Esophagus muscularis mucosa (tissue), 4 donors: Measurements from ENCODE around the gene ULK4. TPM values are rescaled to one million over a fixed set of nuclear protein-coding genes. Genes with fewer than 3 reads are reported as not detected.

Source experiments
- DNase-seq: peaks from one replicate; pipeline ENCODE4 v3.0.0-alpha.2; 2017; ENCODE audit errors: extremely low spot score
- H3K27ac ChIP-seq, 4 donors: fragments of 200-600 bp; sonication (generic); replicated peaks in 1 of 4; 1 replicate in 3 of 4; 2 replicates in 1 of 4; pipeline ENCODE4 v1.5.1; 2016 to 2019; ENCODE audit warnings: mild to moderate bottlenecking in 1 of 4
- H3K27me3 ChIP-seq, 4 donors: fragments of 200-600 bp; sonication (generic); one replicate each; pipeline versions ENCODE4 v1.5.1 to v1.6.0; 2016 to 2019
- H3K36me3 ChIP-seq, 4 donors: fragments of 200-600 bp; sonication (generic); one replicate each; pipeline ENCODE4 v1.5.1; 2016 to 2019
- H3K4me1 ChIP-seq, 4 donors: fragments of 200-600 bp; sonication (generic); one replicate each; pipeline ENCODE4 v1.5.1; 2016 to 2019
- H3K4me3 ChIP-seq, 4 donors: fragments of 200-600 bp; sonication (generic); 1 replicate in 2 of 4; 2 replicates in 2 of 4; pipeline ENCODE4 v1.5.1; 2016 to 2019; ENCODE audit warnings: mild to moderate bottlenecking in 4 of 4, moderate library complexity in 1 of 4
- H3K9me3 ChIP-seq, 4 donors: fragments of 200-600 bp; sonication (generic); 1 replicate in 3 of 4; 2 replicates in 1 of 4; pipeline ENCODE4 v1.5.1; 2016 to 2019
- EP300 ChIP-seq: sonication (generic); formaldehyde crosslinking; IDR thresholded peaks from one replicate; pipeline ENCODE4 v1.6.1; 2017; ENCODE audit warnings: antibody characterized with exemption
- POLR2A ChIP-seq: fragments of 450-650 bp; IDR thresholded peaks from one replicate; pipeline ENCODE4 v1.6.1; 2017; ENCODE audit warnings: antibody characterized with exemption, moderate library complexity, mild to moderate bottlenecking, low read depth
- POLR2AphosphoS5 ChIP-seq, 2 donors: sonication (generic); formaldehyde crosslinking; IDR thresholded peaks; one replicate each; pipeline ENCODE4 v1.6.1; 2017; ENCODE audit warnings: antibody characterized with exemption in 2 of 2
- WGBS: methylation state at CpG from one replicate; pipeline ENCODE4 v1.1.5; 2018; 5-methylcytosine and 5-hydroxymethylcytosine counted together
- intact Hi-C: fragments of 100-400 bp; cut with DNase I; formaldehyde crosslinking; loops from one replicate; pipeline ENCODE4 v1.15.1; 2023
- total RNA-seq, 4 donors: library from RNA; depleted of rRNA; stranded (reverse); fragments of >200 nt; gene quantifications; one replicate each; pipeline versions ENCODE4 v1.1.0 to v1.2.1, GENCODE V29; 2016
- TF ChIP-seq, protein P1 (sequence below), 3 experiments: fragments of 200-600 bp in 2 of 3; fragments of 450-650 bp in 1 of 3; sonication (generic) in 2 of 3; IDR thresholded peaks; one replicate each; pipeline ENCODE4 v1.5.1; 2017 to 2019; ENCODE audit warnings: antibody characterized with exemption in 3 of 3, mild to moderate bottlenecking in 2 of 3, moderate library complexity in 1 of 3

The ULK4 gene
- total RNA-seq, 4 donors from 2014 or later: 4.2 to 15.4 (median 11.0) TPM

DNA sequence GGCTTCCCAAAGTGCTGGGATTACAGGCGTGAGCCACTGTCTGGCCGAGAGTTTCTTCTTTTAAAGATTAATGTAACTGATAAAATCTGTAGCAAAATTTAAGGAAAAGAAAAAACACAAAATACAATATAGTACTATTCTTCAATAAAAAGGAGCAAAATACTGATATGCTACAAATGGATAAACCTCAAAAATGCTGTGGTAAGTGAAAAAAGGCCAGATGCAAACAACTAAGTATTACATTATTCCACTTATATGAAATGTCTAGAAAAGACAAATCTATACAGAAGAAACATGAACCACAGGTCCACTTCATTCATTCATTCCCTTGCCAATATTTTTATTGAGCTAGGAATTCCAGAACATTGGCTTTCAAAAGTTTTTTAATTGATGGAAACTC, 463.1 kb downstream of the ULK4 start:
- no peaks in the 10 kb centered on the region for H3K4me1 ChIP-seq
- H3K4me3 ChIP-seq: no peak overlapping the region
- WGBS: 95% methylated on average over 2 of the region's 2 CpGs
- H3K36me3 ChIP-seq: no peaks in the 10 kb centered on the region
- H3K27me3 ChIP-seq: no peaks in the 10 kb centered on the region
- no peaks in the 10 kb centered on the region for H3K9me3 ChIP-seq
- TF ChIP-seq POLR2A (no peak), POLR2AphosphoS5 (IDR thresholded peaks at IDR 0.05) (no peak)
- TF ChIP-seq, protein P1, sequence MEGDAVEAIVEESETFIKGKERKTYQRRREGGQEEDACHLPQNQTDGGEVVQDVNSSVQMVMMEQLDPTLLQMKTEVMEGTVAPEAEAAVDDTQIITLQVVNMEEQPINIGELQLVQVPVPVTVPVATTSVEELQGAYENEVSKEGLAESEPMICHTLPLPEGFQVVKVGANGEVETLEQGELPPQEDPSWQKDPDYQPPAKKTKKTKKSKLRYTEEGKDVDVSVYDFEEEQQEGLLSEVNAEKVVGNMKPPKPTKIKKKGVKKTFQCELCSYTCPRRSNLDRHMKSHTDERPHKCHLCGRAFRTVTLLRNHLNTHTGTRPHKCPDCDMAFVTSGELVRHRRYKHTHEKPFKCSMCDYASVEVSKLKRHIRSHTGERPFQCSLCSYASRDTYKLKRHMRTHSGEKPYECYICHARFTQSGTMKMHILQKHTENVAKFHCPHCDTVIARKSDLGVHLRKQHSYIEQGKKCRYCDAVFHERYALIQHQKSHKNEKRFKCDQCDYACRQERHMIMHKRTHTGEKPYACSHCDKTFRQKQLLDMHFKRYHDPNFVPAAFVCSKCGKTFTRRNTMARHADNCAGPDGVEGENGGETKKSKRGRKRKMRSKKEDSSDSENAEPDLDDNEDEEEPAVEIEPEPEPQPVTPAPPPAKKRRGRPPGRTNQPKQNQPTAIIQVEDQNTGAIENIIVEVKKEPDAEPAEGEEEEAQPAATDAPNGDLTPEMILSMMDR (IDR thresholded peaks at IDR 0.05): no peak
- intact Hi-C loops: no loop called here
- H3K27ac ChIP-seq: no peak overlapping the region
- DNase-seq: no peak

GRCh38 chr3:41490360-41490759, 471.5 kb downstream of the ULK4 start:
- Histone ChIP-seq H3K4me3 (no peak overlapping the region), H3K27ac (no peak overlapping the region), H3K9me3 (no peaks in the 10 kb centered on the region), H3K36me3 (no peaks in the 10 kb centered on the region), H3K27me3 (no peaks in the 10 kb centered on the region), H3K4me1 (no peaks in the 10 kb centered on the region)
- WGBS: 91% methylated on average over 2 of the region's 2 CpGs
- DNase-seq: no peak
- intact Hi-C loops: no loop called here
- TF ChIP-seq, protein P1 (IDR thresholded peaks at IDR 0.05): no peak
- TF ChIP-seq EP300: no peak
- TF ChIP-seq POLR2AphosphoS5 (IDR thresholded peaks at IDR 0.05): no peak
- no peak for TF ChIP-seq POLR2A

DNA sequence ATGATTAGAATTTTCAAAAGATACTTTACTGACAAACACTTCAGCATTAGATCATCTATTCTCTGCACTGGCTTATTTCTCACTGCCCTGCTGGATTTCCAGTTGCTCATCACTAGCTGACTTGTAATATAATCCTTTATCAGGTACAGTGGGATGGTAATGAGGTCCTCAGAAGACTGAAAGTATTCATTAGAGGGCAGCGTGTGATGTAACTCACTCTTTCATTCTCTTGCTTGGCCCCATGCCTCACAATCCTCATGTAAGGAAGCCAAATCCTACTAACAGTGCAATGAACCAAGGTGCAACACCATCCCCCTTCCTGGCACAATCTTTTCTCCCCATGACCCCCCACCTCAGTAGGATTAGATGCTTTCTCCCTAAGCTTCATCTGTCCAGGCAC, 472.7 kb downstream of the ULK4 start:
- H3K4me1 ChIP-seq: no peaks in the 10 kb centered on the region
- intact Hi-C loops: no loop called here
- no peaks in the 10 kb centered on the region for H3K9me3 ChIP-seq
- no peak for DNase-seq
- no peak overlapping the region for H3K27ac ChIP-seq
- no peaks in the 10 kb centered on the region for H3K27me3 ChIP-seq
- H3K36me3 ChIP-seq: no peaks in the 10 kb centered on the region
- WGBS: 65% methylated on average over 1 of the region's 1 CpG
- no peak overlapping the region for H3K4me3 ChIP-seq
- TF ChIP-seq POLR2A (no peak), EP300 (no peak), POLR2AphosphoS5 (IDR thresholded peaks at IDR 0.05) (no peak)
- TF ChIP-seq, protein P1 (IDR thresholded peaks at IDR 0.05): no peak

- no peaks in the 10 kb centered on the region for H3K36me3 ChIP-seq
- H3K27ac ChIP-seq: no peak overlapping the region
- H3K4me1 ChIP-seq: no peaks in the 10 kb centered on the region
- no peak for DNase-seq
- no peaks in the 10 kb centered on the region for H3K27me3 ChIP-seq
- H3K9me3 ChIP-seq: no peaks in the 10 kb centered on the region
- intact Hi-C loops: no loop called here
- no peak overlapping the region for H3K4me3 ChIP-seq
- TF ChIP-seq EP300: no peak
- TF ChIP-seq, protein P1 (IDR thresholded peaks at IDR 0.05): no peak
- TF ChIP-seq POLR2A: no peak
- no peak for TF ChIP-seq POLR2AphosphoS5 (IDR thresholded peaks at IDR 0.05)
These were observed 473.4 kb downstream of the ULK4 start for GRCh38 chr3:41488501-41488900.

GRCh38 chr3:41485484-41485883, 476.4 kb downstream of the ULK4 start:
- TF ChIP-seq POLR2A (no peak), POLR2AphosphoS5 (IDR thresholded peaks at IDR 0.05) (no peak), EP300 (no peak)
- TF ChIP-seq, protein P1 (IDR thresholded peaks at IDR 0.05): no peak
- H3K36me3 ChIP-seq: no peaks in the 10 kb centered on the region
- no peaks in the 10 kb centered on the region for H3K27me3 ChIP-seq
- no peak overlapping the region for H3K4me3 ChIP-seq
- 91% methylated on average over 4 of the region's 4 CpGs for WGBS
- H3K27ac ChIP-seq: no peak overlapping the region
- intact Hi-C loops: no loop called here
- H3K4me1 ChIP-seq: no peaks in the 10 kb centered on the region
- DNase-seq: no peak
- no peaks in the 10 kb centered on the region for H3K9me3 ChIP-seq
